ENCODE data around the gene VMP1.
A peak's percentile ranks its signal among the peaks of the same experiment; 100 is the strongest.
"Not testable (repeated sequence)": the region's sequence is repeated elsewhere in the genome, so short reads cannot be mapped to it uniquely, and the experiment has no call there.

The VMP1 gene

DNA sequence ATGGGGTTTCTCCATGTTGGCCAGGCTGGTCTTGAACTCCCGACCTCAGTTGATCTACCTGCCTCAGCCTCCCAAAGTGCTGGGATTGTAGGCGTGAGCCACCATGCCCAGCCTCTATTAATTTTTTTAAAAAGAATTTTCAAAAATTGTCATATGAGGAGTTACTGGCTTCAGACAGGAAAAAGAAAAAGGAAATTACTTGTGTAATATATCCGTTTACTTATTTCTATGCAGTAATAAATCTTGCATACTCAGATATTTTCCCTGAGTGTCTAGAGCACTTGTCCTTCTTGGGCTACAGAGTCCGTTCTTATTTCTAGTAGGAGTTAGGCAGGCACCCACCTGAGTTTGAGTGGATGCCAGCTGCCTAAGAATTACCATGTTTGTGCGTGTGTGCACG is 85.8 kb downstream of the VMP1 start:
- in situ Hi-C loops (cut with MboI; ENCODE audit: low pct_unique_long_range_greater_than_20kb, low sequenced_read_pairs) = no loop called here

DNA sequence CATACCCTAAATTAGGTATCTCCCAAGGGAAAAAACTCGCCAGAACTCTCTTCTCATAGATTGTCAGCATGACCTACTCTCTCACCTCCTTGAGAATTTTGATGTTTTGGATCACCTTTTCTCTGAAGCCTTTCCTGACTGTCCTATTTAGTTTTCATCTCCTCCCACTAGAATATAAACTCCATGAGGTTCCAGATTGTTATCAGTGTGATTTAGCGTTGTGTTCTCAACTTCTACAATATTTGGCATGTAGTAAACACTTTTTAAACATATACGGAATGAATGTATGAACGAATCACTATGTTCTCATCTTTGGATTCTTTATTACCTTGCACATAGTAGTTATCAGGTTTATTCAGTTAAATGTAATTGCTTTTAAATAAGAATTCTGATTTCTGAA is 88.7 kb downstream of the VMP1 start:
- DNase-seq = no peak
- in situ Hi-C loops (cut with MboI; ENCODE audit: low pct_unique_long_range_greater_than_20kb, low sequenced_read_pairs) = no loop called here

More for the DNA sequence above, 85.8 kb downstream of the VMP1 start:
- DNase-seq = no peak

DNA sequence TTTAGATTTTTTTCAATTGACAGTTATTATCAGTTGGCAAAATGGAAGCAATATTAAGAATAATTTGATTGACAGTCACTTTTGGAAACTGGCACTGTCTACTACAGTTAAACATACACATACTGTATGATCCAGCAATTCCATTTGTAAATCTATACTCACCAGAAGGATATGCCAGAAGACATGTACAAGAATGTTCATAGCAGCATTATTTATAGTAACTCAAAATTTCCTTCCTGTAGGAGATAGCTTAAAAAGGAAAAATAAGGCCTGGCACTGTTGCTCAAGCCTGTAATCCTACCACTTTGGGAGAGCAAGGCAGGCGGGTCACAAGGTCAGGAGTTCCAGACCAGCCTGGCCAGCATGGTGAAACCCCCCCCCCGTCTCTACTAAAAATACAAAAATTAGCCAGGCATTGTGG is 89.3 kb downstream of the VMP1 start:
- DNase-seq = no peak
- in situ Hi-C loops (cut with MboI; ENCODE audit: low pct_unique_long_range_greater_than_20kb, low sequenced_read_pairs) = no loop called here

DNA sequence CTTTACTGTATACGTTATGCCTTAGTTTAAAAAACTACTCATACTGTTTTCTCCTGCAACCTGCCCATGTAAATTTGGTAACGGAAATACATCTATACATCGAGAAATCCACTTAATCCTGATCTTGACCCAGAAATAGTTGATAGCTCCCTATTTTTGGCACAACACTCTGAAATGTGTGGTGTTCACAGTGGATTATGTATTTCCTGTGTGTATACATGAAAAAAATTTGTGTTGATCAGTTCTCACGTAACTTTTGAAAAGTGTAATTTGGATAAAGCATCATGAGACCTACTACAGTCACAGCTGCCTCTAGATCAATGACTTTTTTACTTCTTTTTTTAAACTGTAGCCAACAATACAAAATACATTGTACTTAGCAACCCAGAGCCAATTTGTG is 90.7 kb downstream of the VMP1 start:
- in situ Hi-C loops (cut with MboI; ENCODE audit: low pct_unique_long_range_greater_than_20kb, low sequenced_read_pairs) = no loop called here
- no peak for DNase-seq

DNA sequence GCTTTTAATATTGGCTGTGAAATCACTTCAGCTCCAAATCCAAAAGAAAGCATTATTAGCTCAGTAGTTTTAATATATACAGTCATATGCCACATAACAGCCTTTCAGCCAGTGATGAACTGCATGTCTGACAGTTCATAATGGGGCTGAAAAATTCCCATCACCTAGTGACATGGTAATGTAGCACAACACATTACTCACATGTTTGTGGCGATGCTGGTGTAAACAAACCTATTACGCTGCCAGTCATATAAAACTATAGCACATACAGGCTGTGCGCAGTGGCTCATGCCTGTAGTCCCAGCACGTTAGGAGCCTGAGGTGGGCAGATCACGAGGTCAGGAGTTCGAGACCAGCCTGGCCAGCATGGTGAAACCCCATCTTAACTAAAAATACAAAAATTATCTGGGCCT is 93.1 kb downstream of the VMP1 start:
- DNase-seq = no peak
- in situ Hi-C loops (cut with MboI; ENCODE audit: low pct_unique_long_range_greater_than_20kb, low sequenced_read_pairs) = no loop called here

DNA sequence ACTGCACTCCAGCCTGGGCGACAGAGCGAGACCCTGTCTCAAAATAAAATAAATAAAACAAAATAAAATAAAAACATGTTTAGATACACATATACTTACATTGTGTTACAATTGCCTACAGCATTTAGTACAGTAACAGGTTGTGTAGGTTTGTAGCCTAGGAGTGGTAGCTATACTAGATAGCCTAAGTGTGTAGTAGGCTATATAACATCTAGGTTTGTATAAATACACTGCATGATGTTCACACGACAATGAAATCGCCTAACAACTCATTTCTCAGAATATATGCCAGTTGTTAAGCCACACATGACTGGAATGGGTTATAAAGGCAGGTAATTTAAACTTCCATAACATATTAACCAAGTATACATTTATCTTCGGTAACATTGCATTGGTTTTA is 94.7 kb downstream of the VMP1 start:
- no peak for DNase-seq
- in situ Hi-C loops (cut with MboI; ENCODE audit: low pct_unique_long_range_greater_than_20kb, low sequenced_read_pairs) = no loop called here

DNA sequence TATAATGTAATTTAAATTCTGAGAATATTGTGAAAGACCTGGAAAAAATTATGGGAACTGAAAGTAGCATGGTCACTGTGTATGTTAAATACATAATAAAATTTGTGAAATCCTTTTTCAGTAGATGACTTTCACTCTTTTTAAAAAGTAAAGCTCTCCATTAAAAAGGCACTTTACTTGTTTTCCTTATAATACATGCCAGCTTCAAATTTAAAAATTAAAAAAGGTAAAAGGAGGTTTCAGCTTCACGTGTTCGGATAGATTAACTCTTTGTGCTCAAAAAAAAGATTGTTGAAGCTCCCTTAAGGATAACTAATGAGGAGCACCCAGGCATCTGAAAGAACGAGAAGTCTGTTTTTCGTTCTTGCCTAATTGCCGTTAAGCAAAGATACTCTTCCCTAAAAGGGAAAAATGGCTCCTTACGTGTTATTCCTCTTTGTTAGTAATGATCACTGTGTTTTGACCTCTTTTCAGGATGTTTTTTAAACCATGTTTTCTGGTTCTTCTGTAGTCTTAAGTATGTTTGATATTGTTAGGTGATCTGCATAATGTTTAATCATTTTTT is 97.5 kb downstream of the VMP1 start:
- in situ Hi-C loops (cut with MboI; ENCODE audit: low pct_unique_long_range_greater_than_20kb, low sequenced_read_pairs) = no loop called here
- peak; percentile 62 for DNase-seq

DNA sequence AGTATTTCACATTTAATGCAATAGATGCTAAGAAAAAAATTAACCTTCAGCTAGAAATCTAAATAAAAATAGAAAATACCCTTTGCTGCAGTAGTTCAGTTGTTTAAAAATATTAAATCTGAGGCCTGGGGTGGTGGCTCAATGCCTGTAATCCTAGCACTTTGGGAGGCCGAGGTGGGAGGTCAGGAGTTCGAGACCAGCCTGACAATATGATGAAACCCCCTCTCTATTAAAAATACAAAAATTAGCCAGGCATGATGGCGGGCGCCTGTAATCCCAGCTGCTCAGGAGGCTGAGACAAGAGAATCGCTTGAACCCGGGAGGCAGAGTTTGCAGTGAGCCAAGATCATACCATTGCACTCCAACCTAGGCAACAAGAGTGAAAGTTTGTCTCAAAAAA is 98.9 kb downstream of the VMP1 start:
- DNase-seq; in situ Hi-C loops (cut with MboI; ENCODE audit: low pct_unique_long_range_greater_than_20kb, low sequenced_read_pairs): not testable (repeated sequence)

DNA sequence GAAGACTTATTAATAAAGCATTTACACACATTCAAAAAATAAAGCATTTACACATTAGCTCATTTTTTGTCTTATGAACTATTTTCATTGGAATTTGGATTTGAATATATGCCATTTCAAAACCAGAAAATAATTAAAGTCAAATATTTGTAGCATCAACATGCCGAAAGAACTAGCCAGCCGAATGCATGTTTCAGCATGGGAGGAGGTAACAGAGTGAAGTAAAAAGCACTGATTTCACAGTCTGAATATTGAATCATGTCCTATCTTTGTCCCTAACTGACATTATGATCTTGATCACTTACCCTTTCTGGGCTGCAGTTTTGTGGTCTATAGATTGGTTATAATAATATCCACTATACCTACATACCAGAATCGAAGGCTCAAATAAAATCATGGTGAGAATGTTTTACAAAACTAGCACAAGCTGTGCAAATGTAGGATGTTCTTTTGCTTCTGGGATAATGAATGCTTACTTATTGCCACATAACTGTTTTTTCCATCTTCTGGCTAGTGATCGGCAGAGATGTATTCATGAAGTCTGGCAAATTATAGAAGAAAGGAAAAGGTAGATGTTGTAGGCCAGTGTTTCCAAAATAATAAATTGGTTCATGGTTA is 100.5 kb downstream of the VMP1 start:
- no peak for DNase-seq
- in situ Hi-C loops (cut with MboI; ENCODE audit: low pct_unique_long_range_greater_than_20kb, low sequenced_read_pairs) = no loop called here

DNA sequence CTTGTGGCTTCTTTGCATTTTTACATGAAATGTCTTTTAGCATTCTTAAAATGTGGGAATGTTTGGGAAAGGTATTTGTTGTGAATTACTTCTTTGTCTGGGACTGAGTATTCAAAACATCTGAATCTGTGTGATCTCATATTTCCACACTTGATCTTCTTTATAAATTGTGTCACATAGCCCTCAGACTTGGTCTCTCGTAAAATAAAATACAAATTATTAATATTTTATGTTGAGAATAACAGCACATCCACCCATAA is 103.4 kb downstream of the VMP1 start:
- in situ Hi-C loops (cut with MboI; ENCODE audit: low pct_unique_long_range_greater_than_20kb, low sequenced_read_pairs) = no loop called here
- DNase-seq = no peak

DNA sequence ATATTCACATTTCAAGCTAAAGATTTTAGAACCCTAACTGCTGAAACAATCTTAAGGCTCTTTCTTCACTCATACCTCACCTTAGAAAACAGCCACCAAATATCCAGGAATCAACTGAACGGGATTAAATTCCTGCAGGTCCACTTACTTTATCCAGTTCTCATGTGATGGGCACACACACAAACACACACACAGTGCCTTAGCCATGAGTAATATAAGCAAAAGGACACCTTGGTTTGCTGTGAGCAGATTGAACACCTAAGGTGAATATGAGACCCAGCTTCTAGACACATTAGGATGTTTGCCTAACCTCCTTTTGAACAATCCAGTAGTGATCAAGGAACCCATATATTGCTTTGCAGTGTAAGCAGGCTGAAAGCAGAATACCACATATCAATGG is 103.8 kb downstream of the VMP1 start:
- in situ Hi-C loops (cut with MboI; ENCODE audit: low pct_unique_long_range_greater_than_20kb, low sequenced_read_pairs) = no loop called here

DNA sequence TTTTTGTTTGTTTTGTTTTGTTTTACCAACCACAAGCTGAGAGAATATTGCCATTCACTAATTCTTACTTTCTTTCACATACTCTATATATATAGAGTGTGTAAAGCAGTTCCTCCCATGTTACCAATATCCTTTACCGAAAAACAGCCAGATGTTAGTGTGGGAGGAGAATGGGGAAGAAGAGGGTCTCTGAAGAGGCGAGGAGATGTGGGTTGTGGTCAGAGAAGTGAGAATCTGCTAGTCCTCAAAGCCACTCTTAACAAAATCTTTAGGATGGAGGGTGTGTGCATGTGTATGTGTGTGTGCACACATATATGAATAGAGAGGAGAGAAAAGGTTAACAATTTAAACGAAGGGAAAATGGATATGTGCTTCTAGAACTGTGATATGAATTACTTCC is 104.7 kb downstream of the VMP1 start:
- peak; percentile 95 for DNase-seq

More for the DNA sequence above, 103.8 kb downstream of the VMP1 start:
- DNase-seq = no peak

DNA sequence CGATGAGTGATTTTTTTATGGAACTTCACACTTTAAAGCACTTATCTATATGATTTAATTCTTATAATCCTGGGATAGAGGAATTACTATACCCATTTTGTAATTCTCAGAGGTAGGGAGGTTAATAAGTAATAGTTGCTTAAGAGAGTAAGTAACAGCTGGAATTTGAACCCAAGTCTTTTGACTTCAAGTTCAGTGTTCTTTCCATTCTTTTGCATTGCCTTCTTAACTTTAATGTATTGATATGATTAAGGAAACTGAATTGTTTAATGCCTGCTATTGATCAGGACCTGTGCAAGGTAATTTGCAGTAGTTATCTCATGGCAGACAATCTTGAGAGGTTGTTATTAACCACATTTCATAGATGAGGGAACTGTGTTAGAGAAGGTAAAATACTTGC is 106.8 kb downstream of the VMP1 start:
- in situ Hi-C loops (cut with MboI; ENCODE audit: low pct_unique_long_range_greater_than_20kb, low sequenced_read_pairs) = no loop called here
- no peak for DNase-seq

More for the DNA sequence above, 104.7 kb downstream of the VMP1 start:
- in situ Hi-C loops (cut with MboI; ENCODE audit: low pct_unique_long_range_greater_than_20kb, low sequenced_read_pairs) = no loop called here

DNA sequence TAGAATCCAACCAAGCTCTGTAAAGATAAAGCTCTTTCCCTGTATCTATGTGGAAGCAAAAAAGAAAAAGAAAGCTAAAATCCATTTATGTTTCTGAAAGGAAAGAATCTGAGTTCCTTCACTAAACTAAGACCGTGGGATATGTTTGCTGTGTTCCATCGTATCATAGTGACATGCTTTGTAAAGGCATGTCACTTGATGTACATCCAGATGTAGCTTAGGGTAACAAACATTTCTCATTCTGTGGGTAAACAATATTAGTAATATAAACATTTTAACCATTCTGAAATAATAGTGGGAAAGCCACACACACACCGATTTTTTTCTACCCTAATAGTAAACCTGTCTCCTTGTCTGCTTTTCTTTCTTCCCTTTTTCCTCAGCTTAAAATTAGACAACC is 107.2 kb downstream of the VMP1 start:
- in situ Hi-C loops (cut with MboI; ENCODE audit: low pct_unique_long_range_greater_than_20kb, low sequenced_read_pairs) = no loop called here

DNA sequence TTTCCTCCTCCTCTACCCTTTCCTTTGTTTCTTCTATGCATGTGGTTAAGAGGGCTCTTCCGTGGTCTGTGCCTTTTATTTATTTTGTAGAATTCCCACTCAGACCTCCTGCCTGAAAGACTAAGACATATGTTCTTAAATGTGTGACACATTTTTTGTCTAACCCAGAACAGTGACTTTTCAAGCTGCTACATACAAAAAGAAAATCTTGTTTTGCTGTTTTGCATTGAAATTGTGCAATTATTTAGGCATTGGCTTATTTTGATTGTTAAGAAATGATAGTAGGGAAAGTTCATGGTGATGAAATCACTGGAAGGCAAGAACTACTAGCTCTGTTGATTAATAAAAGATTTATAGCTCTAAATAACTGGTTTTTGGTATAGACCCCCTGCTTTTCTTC is 108.5 kb downstream of the VMP1 start:
- in situ Hi-C loops (cut with MboI; ENCODE audit: low pct_unique_long_range_greater_than_20kb, low sequenced_read_pairs) = no loop called here
- DNase-seq = no peak

More for the DNA sequence above, 107.2 kb downstream of the VMP1 start:
- no peak for DNase-seq

DNA sequence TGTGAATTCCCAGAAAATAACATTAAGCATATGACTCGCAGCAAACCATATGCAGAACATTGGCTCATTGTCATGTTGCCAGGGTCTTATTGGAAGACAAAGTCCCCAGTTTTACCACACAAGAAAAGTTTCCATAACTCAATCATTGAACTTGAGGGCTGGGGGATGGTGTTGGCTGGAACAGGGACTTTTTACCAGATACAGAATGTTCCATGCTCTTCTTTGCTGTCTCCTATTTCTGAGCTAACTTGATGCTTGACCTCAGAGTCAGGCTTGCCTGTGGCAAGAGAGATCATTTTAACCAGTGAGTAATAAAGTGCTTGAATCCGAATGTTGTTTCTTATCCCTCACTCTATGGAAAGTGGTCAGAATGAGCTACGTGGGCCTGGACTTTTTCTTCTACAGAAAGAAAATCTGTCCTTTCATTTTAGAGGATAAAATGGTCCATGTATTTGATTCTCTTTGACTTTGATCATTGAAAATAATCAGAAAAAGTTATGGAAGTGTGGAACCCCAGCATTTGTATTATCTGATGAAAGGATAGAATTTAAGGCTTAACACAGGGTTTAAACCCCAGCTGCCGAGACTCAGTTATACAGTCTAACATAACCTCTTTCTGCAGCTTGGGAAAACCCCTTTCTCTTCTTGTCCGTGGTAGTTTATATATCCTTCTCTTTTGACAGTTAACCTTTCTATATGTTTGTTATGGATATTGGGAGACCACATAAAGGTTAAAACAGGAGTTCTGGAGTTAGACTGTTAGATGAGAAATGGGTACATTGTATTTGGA is 118.3 kb downstream of the VMP1 start:
- DNase-seq = no peak

DNA sequence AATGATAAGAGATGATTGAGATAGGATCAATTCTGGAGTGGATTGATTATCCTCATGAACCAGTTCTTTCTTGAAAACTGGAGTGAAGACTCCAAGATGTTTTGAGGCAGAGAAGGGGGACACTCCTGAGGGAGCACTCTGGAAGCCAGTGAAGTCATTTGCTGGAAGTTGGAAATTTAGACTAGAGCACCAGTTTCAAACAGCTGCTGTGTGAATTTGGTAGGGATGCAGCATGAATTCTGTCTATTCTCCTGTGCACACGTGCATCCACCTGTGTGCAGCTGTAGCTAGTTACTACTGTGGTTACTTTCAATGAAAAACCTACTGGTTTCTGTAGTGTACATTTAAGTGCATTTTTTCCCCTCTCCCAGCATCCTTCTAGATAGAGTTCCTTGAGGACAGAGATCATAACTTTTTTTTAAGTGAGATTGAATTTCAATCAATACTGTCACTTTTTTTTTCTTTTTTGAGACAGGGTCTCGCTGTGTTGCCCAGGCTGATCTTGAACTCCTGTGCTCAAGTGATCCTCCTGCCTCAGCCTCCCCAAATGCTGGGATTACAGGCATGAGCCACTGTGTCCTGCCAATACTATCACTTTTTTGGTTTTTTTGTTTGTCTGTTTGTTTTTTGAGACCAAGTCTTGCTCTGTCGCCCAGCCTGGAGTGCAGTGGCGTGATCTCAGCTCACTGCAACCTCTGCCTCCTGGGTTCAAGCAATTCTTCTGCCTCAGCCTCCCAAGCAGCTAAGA is 119.4 kb downstream of the VMP1 start:
- in situ Hi-C loops (cut with MboI; ENCODE audit: low pct_unique_long_range_greater_than_20kb, low sequenced_read_pairs) = no loop called here
- DNase-seq = no peak

More for the DNA sequence above, 118.3 kb downstream of the VMP1 start:
- in situ Hi-C loops (cut with MboI; ENCODE audit: low pct_unique_long_range_greater_than_20kb, low sequenced_read_pairs) = no loop called here

DNA sequence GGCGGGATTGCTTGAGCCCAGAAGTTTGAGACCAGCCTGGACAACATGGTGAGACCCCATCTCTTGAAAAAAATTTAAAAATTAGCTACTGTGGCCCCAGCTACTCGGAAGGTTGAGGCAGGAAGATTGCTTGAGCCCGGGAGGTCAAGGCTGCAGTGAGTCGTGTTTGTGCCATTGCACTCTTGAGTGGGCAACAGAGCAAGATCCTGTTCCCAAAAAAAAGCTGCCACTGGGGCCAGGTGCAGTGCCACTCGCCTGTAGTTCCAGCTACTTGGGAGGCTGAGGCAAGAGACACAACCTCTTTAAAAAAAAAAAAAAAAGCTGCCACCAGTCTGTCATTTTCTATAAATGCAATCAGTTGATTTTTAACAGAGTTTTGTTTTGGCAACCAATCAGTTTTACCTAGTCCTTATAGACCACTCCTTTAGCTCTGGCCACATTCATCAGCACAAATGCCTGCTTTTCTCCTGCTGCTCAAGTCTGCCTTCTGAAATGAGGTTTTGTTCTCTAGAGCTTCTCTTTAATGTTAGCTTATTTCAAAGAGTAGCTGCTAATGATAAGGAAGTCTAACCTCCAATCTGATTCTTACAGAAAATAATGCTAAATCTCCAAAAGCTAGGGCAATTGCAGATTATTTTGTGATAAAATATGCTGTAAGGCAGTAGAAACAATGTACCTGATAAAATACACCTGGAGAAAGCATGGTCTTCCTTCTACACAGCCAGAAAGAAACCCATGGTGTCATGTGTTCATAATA is 120.4 kb downstream of the VMP1 start:
- no peak for DNase-seq
- in situ Hi-C loops (cut with MboI; ENCODE audit: low pct_unique_long_range_greater_than_20kb, low sequenced_read_pairs) = no loop called here

DNA sequence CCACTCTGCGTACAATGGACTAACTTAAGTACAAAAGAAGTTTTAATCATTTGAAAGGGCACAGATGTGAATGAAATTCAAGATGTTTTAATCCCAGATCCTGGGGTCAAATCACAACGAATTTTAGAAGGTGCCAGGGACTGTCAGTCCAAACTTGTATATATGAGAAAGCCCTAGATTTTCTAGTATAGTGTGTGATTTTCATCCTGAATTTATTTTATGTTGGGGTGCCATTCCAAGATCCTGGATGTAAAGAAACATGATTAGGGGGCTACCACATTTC is 121.0 kb downstream of the VMP1 start:
- DNase-seq = no peak
- in situ Hi-C loops (cut with MboI; ENCODE audit: low pct_unique_long_range_greater_than_20kb, low sequenced_read_pairs) = no loop called here

DNA sequence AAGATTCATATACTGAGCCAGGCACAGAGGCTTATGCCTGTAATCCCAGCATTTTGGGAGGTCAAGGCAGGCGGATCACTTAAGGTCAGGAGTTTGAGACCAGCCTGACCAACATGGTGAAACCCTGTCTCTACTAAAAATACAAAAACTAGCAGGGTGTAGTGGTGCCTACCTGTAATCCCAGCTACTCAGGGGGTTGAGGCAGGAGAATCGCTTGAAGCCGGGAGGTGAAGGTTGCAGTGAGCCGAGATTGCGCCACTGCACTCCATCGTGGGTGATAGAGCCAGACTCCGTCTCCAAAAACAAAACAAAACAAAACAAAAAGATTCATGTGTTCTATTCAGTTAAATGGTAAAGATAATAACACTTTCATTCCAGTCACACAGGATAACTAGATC is 121.4 kb downstream of the VMP1 start:
- DNase-seq; in situ Hi-C loops (cut with MboI; ENCODE audit: low pct_unique_long_range_greater_than_20kb, low sequenced_read_pairs): not testable (repeated sequence)

Data from KBM-7 (cell line).